ENCODE data around the gene GAB1. TPM values are rescaled to one million over a fixed set of nuclear protein-coding genes. Genes with fewer than 3 reads are reported as not detected.

The GAB1 gene
- total and polyA plus RNA-seq, 2 of the 13 experiments (the other 11 are each of a cell fraction or from before 2014, with no cell fraction given): 8.7 to 14.7 TPM

GRCh38 chr4:143393195-143393594 lies 56.5 kb downstream of the GAB1 start:
- H3K4me1 ChIP-seq (ENCODE audit: insufficient read depth, low read length): peaks cover 30% of the 10 kb centered on the region
- no peak for DNase-seq (ENCODE audit: low spot score)
- H3K4me3 ChIP-seq (replicated peaks in 1 of 3; ENCODE audit: insufficient read depth in 1 of 3, low read depth in 2 of 3, low read length in 3 of 3): no peak overlapping the region
- in situ Hi-C loops (cut with HindIII; ENCODE audit: extremely low pct_ligation_motif_present, low pct_unique_long_range_greater_than_20kb) (no loop called here), intact Hi-C loops (cut with micrococcal nuclease; ENCODE audit: unreplicated experiment) (no loop called here)
- H3K9ac ChIP-seq (ENCODE audit: insufficient read depth, low read depth, low read length): no peak overlapping the region
- WGBS (ENCODE audit: low lambda C conversion rate): 95% methylated on average over 1 of the region's 1 CpG
- no peak for FAIRE-seq
- CTCF ChIA-PET (ENCODE audit: low intra/inter-chr PET ratio, low total read pairs): no interaction called here
- H3K79me2 ChIP-seq (ENCODE audit: insufficient read depth, low read length): no peaks in the 10 kb centered on the region
- H3K27ac ChIP-seq (ENCODE audit: extremely low read length, insufficient read depth, low read length): no peak overlapping the region
- no TSS peak for BruUV-seq (replicated peaks)
- no peak for ATAC-seq
- H2AFZ ChIP-seq (ENCODE audit: low read length): no peak overlapping the region
- H3K27me3 ChIP-seq (ENCODE audit: control insufficient read depth in 1 of 2, insufficient read depth in 2 of 2, low read length in 2 of 2): no peaks in the 10 kb centered on the region
- POLR2A ChIA-PET: no interaction called here
- TF ChIP-seq ZNF7 (CRISPR knock-in tag; IDR thresholded peaks at IDR 0.05) (no peak), ZNF530 (CRISPR knock-in tag; IDR thresholded peaks at IDR 0.05; ENCODE audit: low read depth) (no peak), TOE1 (CRISPR knock-in tag; IDR thresholded peaks at IDR 0.05) (no peak), ZNF883 (CRISPR knock-in tag; IDR thresholded peaks at IDR 0.05; ENCODE audit: not compliant biosample characterization) (no peak), SP2 (CRISPR knock-in tag; IDR thresholded peaks at IDR 0.05) (no peak), TP53 (CRISPR knock-in tag; conservative IDR thresholded peaks at IDR 0.05) (no peak), ZMYM3 (CRISPR knock-in tag; IDR thresholded peaks at IDR 0.05) (no peak)
- TF ChIP-seq, protein P1, sequence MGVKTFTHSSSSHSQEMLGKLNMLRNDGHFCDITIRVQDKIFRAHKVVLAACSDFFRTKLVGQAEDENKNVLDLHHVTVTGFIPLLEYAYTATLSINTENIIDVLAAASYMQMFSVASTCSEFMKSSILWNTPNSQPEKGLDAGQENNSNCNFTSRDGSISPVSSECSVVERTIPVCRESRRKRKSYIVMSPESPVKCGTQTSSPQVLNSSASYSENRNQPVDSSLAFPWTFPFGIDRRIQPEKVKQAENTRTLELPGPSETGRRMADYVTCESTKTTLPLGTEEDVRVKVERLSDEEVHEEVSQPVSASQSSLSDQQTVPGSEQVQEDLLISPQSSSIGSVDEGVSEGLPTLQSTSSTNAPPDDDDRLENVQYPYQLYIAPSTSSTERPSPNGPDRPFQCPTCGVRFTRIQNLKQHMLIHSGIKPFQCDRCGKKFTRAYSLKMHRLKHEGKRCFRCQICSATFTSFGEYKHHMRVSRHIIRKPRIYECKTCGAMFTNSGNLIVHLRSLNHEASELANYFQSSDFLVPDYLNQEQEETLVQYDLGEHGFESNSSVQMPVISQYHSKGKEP (CRISPR knock-in tag; IDR thresholded peaks at IDR 0.05): no peak
- TF ChIP-seq, protein P2, sequence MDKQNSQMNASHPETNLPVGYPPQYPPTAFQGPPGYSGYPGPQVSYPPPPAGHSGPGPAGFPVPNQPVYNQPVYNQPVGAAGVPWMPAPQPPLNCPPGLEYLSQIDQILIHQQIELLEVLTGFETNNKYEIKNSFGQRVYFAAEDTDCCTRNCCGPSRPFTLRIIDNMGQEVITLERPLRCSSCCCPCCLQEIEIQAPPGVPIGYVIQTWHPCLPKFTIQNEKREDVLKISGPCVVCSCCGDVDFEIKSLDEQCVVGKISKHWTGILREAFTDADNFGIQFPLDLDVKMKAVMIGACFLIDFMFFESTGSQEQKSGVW (CRISPR knock-in tag; IDR thresholded peaks at IDR 0.05; ENCODE audit: borderline replicate concordance): no peak
- peaks cover 15% of the 10 kb centered on the region for H4K20me1 ChIP-seq (ENCODE audit: insufficient read depth, low read length)
- H3K4me2 ChIP-seq (ENCODE audit: low read depth, low read length): no peak overlapping the region
- no peaks in the 10 kb centered on the region for H3K36me3 ChIP-seq (replicated peaks in 1 of 2; ENCODE audit: control insufficient read depth in 1 of 2, insufficient read depth in 2 of 2, low read length in 2 of 2)
- H3K9me3 ChIP-seq (ENCODE audit: low read length): no peaks in the 10 kb centered on the region
